Measurements from ENCODE around the gene GLB1L2.

DNA sequence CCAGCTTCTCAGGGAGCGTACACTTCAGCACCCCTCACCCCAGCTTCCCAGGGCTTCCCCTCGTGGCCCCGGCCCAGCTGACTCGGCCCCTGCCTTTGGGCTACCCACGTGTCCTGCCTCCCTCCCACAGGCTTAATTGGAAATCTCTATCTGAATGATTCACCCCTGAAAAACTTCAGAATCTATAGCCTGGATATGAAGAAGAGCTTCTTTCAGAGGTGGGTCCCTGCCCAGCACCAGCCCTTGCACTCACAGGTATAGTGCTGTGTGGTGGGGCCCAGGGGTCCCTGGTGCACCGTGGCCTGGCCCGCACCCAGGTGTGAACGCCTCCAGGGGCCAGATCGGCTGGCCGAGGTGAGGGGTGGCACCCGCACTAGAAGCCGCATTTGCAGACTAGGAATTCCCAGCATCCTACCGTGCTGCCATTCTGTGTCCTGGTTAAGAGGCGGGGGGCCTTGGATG, 41.8 kb downstream of the GLB1L2 start:
- TF ChIP-seq, protein P1, sequence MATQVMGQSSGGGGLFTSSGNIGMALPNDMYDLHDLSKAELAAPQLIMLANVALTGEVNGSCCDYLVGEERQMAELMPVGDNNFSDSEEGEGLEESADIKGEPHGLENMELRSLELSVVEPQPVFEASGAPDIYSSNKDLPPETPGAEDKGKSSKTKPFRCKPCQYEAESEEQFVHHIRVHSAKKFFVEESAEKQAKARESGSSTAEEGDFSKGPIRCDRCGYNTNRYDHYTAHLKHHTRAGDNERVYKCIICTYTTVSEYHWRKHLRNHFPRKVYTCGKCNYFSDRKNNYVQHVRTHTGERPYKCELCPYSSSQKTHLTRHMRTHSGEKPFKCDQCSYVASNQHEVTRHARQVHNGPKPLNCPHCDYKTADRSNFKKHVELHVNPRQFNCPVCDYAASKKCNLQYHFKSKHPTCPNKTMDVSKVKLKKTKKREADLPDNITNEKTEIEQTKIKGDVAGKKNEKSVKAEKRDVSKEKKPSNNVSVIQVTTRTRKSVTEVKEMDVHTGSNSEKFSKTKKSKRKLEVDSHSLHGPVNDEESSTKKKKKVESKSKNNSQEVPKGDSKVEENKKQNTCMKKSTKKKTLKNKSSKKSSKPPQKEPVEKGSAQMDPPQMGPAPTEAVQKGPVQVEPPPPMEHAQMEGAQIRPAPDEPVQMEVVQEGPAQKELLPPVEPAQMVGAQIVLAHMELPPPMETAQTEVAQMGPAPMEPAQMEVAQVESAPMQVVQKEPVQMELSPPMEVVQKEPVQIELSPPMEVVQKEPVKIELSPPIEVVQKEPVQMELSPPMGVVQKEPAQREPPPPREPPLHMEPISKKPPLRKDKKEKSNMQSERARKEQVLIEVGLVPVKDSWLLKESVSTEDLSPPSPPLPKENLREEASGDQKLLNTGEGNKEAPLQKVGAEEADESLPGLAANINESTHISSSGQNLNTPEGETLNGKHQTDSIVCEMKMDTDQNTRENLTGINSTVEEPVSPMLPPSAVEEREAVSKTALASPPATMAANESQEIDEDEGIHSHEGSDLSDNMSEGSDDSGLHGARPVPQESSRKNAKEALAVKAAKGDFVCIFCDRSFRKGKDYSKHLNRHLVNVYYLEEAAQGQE (IDR thresholded peaks at IDR 0.05; ENCODE audit: insufficient replicate concordance, low read depth), result no peak
- TF ChIP-seq, protein P2, sequence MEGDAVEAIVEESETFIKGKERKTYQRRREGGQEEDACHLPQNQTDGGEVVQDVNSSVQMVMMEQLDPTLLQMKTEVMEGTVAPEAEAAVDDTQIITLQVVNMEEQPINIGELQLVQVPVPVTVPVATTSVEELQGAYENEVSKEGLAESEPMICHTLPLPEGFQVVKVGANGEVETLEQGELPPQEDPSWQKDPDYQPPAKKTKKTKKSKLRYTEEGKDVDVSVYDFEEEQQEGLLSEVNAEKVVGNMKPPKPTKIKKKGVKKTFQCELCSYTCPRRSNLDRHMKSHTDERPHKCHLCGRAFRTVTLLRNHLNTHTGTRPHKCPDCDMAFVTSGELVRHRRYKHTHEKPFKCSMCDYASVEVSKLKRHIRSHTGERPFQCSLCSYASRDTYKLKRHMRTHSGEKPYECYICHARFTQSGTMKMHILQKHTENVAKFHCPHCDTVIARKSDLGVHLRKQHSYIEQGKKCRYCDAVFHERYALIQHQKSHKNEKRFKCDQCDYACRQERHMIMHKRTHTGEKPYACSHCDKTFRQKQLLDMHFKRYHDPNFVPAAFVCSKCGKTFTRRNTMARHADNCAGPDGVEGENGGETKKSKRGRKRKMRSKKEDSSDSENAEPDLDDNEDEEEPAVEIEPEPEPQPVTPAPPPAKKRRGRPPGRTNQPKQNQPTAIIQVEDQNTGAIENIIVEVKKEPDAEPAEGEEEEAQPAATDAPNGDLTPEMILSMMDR (IDR thresholded peaks at IDR 0.05; ENCODE audit: insufficient read depth, low read length), result no peak
- TF ChIP-seq SPI1 (IDR thresholded peaks at IDR 0.05; ENCODE audit: borderline replicate concordance, low read depth) (no peak), POLR2AphosphoS5 (IDR thresholded peaks at IDR 0.05; ENCODE audit: low read depth) (no peak)
